Inferior parietal cortex (tissue), 1 donor: ENCODE results near the gene LAMA2.

Source experiments
- DNase-seq: peaks from one replicate; pipeline ENCODE4 v3.0.0-alpha.2; 2016; ENCODE audit errors: extremely low spot score

The LAMA2 gene

DNA sequence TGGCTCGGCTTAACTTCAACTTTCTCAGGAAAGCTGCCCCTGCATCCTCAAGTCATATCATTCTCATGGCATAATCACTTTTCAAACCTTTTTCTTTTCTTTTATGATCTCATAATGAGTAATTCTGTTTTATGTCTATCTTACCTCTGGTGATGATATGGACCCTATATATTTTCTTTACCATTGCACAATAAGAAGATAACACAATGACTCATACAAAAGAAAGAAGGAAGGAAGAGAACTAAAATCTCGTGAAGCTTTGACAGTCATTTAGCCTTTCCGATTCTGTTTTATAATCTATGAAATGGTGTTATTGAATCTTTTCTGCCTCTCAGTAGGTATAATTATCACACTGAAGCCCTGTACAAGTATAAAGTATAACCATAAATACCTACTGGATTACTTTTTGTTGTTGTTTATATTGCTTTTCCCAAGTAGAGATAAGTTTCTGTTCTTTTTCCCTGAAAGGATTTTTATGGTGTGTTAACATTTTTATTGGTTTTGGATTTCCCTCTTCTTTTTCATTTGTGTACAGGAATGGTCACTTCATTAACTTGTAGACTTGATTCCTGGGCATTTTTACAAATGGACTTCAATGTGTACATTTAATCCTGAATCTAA, 300.9 kb downstream of the LAMA2 start:
- DNase-seq = no peak

DNA sequence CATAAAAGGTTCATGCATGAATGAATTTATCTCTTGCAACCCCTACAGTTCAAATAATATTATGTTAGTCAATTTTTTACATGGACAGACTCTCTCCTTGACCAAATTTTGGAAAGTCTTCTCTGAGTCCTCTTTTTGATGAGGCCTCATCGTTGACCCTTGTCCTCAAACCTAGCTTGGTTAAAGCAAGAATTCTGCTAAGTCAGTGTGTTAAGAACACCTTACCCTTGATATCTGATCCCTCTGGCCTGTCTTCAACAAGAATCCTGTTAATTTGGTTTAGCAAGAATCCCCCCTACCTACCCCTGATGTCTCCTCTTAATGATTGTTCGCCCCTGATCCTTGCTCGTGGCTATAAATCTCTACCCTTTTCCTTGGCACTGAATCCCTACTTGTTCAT, 301.4 kb downstream of the LAMA2 start:
- no peak for DNase-seq

DNA sequence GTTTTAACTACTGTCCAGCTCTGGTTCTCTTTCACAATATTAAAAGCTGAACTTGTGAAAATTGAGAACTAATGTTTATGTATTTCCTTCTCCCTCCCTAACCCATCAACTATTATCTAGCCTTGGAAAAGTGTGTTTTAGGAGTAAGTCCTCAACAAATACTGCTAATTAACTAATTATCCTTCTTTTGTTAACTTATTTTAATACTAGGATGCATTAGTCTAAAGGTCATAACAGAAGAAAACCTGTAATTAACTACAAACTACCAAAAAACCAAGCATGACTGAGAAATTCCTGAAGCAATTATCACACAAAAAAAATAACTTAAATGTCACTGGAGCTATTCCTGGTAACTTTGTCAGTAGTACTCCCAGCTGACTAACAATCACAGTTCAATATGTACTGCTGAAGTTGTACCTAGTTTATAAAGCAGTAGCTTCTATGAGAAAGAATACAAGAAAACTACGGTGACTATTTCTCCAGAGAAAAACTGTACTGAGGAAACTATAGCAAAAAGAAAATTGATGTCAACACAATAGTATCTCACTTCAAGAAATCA, 301.9 kb downstream of the LAMA2 start:
- DNase-seq = no peak

DNA sequence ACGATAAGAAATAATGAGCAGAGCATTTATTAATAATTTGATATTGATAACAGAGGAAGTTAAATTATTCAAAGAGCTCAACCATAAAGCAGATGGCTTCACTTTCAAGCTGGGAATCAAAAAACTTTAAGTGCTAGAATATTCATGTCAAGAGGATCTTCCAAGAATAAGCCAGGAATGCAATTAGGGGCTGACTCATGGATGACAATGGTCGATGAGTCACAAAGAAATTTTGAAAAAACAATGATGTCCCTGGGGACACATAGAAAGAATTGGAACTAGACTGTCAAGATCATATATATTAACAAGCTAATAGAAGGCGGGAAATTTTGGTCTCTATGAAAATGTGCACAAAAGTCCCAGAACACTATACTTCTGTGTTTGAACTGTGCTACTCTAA, 304.1 kb downstream of the LAMA2 start:
- no peak for DNase-seq

DNA sequence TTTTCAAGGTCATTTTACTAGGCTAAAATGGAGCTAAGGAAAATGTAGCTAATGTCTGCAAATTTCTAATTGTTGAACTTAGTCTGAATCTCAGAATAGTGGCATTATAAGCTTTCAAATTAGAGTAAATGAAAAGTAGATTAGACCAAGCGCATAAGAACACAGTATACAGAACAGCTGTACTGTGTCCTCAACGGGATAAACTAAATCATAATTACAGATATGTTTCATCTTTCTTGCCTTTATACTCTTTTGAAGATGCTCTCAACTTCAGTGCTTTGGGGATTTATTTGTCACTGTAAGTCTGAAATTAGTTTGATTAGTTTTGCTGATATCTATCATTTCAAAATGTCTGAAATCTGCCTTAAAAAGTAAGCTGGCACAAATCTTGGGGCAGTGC, 305.4 kb downstream of the LAMA2 start:
- no peak for DNase-seq

DNA sequence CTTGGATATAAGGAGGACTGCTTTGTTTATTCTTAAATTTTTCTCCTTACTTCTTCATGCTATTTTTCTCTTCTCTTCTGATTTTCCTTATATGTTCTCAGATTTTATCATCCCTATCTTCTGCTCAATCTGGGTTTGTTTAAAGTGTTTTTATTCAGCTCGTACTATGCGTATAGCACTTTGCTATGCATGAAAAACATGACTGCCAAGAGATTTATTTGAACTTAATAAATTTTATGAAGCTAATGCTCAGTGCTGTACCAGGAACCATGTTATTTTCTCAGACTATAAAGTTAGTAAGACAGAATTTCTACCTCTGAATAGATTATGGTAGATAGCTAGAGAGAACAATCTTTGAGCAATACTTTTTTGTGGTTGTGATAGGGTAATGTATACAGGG, 305.9 kb downstream of the LAMA2 start:
- no peak for DNase-seq

DNA sequence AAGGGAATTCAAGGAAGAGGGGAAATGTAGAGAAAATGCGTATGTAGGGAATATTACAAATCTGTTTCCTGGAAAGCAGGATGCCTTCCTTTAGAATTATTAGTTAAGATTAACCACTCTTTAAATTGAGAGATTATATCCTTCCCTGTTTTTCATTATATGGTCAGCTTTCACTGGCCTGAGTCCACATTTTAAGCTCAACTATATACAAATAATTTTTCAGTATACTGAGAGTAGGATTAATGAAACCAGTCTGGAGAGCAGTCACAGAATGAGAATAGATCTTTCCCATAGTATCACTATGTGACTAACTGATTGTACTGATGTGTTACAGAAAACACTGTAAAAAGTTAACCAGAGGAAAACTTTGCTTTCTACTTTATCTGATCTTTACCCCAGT, 306.3 kb downstream of the LAMA2 start:
- DNase-seq = no peak

DNA sequence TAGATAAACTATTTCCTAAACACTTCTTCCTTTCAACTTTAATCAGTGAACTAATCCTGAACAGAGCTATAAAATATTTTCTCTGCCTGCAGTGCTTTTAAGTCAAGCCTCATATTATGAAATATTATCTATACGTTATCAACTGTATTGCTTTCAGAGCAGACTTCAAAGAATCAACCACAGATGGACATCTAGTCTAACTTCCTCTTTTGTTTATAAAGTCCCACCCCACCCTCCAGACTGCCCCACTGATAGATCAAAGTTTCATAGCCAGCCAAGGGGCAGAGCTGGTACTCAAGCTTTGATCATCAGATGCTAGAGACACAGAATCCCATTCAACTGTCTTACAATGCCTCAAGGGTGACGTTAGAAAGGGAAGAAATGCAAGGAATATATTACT, 308.3 kb downstream of the LAMA2 start:
- no peak for DNase-seq

DNA sequence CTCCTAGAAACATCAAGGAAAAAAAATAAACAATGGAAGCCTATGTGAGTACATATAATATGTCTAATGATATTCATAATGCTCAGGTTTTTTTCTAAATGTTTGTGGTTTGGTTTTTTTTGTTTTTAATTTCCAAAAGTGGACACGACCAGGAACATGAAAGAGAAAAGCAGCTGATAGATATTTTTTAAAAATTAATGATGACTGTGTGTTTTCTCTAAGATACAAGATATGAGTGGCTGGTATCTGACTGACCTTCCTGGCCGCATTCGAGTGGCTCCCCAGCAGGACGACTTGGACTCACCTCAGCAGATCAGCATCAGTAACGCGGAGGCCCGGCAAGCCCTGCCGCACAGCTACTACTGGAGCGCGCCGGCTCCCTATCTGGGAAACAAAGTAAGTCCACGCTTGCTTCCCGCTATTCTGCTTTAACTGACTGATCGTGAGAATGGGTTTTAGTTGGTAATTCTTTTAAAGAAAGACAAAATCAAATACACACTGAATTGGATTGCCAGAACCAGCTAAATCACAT, 309.6 kb downstream of the LAMA2 start:
- no peak for DNase-seq

DNA sequence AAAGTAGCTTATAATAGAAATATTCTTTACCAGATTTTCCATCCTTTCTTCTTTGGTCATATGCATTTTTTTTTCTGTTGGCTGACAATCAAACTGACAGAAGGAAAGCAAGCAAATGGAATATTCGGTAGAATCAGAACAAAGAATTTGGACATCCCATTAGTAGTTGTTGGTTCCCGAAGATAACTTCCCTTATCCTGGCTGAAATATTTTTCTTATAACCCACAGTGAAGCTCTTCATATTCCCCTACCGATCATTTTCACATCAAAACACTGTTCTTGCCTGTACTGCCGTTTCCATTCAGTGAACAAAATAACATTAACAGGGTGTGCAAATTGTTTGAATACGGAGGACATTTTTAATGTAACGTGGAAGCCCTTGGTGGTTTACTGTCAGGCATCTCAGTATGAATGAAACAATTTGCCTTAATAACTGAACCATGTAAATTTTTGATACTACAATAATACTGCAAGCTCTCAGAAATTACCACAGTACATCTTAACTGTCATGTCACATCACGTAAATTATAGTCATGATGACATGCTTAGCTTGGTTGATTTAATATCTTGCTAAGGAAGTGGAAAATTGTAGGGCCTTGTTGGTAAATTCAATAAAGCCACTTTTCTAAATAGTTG, 311.5 kb downstream of the LAMA2 start:
- DNase-seq = no peak

DNA sequence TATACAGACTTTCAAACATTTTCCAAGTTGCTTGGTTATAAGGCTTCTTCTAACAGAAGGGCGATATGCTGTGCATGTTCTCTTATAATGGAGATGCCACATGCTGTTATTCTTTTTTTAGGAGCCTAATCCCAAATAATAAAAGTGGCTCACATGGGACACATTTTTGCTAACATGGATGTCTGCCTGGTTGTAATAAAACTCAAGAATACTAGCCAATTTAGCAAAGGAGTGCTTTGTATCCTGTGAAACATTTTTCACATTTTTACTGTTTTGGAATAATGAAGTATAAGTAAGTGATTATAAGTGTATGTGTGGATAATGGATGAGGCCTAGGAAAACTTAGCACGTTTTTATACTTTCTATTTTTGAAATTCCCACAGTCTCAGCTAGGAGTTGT, 312.2 kb downstream of the LAMA2 start:
- DNase-seq = no peak

DNA sequence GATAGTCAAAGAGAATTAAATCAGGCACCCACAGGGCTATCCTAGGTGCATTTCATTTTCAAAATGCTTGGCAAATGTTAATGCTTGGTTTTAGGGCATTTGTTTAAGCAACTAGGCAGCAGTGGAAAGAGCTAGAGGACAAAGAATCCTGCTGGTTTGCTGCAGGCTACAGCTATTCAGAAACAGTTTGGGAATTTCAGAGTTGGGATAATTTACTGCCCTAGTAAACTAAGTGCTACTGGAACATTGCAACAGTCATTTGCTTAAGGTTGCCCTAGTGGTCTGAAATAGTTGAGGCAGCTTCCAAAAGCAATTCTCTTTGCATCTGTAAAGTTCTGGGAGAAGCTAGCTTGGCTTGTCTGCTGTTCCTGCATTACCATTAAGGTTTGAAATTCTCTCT, 312.7 kb downstream of the LAMA2 start:
- no peak for DNase-seq

DNA sequence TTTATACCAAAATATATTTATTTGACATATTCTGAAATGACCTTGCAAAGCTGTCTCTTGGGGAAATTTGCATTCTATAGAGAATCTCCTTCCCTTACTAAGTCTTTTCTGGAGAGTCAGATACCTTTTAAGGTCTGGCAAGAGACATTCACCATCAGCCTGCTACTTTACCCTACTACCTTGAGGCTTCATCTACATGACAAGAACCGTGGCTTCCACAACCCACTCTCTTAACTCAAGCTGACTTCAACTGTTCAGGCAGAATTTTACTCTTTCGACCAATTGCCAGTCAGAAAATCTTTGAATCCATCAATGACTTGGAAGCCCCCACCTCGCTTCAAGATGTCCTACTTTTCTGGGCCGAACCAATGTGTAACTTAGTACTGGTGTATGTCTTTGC, 314.2 kb downstream of the LAMA2 start:
- DNase-seq = no peak

DNA sequence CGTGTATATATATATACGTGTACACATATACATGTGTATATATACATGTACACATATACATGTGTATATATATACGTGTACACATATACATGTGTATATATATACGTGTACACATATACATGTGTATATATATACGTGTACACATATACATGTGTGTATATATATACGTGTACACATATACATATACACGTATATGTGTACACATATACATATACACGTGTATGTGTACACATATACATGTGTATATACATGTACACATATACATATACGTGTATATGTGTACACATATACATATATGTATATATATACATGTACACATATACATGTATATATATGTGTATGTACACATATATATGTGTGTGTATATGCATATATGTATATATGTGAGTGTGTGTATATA, 317.2 kb downstream of the LAMA2 start:
- no peak for DNase-seq

DNA sequence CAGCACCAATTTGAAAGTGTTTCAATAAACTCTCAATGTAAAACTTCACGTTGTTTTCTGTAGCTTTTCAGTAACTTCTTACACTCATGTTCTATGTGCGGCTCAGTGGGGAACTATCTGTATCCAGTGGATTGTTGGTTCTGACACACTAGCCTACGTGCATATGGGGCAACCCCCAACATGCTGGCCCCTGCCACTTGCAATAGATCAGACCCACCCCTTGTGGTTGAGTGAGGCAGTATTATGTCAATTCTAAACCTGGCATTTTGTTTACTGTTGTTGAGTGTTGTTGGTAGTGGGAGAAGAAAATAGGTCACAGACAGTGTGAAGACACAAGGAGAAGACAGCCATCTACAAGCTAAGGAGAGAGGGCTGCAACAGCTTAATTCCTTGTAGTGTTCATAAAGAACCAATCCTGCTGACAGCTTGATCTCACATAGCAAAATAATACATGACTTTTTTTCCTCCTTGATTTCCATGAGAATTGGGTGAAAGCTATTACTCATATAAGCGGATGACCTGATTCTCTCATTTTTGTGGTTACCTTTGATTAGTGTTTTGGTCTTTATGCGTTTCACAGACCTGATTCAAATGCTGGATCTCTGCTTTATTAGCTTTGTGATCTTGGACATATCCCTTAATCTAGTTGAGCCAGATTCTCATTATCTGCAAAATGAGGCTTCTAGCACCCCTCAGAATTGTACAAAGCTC, 320.4 kb downstream of the LAMA2 start:
- DNase-seq = no peak

DNA sequence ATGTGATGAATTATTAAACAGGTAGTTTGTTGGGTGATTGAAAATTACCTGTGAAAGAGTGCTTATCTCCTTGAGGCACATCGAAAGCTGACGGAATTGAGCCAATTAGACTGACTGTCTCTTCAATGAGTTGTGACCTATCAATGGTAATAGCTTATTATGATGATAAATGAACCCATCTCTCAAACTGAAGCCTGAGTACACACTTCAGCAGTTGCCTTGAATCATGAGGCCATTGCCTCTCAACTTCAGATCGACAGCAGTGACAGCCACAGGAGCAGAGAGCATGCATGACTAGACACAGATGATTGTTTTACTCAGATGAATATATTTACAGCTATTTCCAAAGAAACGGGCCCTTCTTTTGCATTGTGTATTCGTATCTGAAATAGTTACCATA, 323.9 kb downstream of the LAMA2 start:
- no peak for DNase-seq

DNA sequence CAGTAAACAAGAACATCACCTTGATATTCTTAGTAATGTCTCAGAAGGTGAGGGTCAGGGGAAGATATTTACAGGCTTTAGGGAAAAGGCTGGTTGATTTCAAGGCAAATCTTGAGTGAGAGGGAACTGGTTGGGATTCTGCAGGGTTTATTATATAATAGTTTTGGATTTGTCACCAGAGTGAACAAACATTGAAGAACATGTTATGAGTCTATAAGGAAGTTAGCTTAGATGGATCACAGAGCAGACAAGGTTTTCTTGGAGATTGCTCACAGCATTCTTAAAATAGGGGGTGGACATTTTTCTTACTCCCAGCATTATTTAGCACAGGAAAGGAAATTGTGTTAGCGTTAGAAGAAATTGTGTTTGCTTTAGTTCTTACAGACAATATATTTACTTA, 324.9 kb downstream of the LAMA2 start:
- no peak for DNase-seq

DNA sequence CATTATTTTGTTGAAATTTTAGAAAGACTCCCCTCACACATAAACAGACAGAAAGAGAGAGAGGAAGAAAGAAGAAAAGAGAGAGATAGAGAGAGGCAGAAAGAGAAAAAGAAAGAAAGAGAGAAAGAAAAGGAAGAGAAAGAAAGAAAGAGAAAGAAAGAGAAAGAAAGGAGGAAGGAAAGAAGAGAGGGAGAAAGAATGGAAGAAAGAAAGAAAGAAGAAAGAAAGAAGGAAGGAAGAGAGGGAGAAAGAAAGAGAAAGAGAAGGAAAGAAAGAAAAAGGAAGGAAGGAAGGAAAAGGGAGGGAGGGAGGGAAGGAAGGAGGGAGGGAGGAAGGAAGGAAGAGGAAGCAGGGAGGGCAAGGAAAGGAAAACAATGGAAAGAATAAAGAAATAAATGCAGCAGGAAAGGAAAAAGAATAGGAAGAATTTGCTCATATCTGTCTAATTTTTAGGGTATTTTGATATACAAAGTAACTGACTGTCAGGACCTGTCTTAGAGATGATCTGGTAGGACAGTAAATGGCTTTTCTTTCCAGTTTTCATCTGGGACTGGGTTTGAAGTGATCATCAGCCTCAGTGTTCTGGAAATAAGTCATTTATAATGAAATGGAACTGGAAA, 325.6 kb downstream of the LAMA2 start:
- no peak for DNase-seq

DNA sequence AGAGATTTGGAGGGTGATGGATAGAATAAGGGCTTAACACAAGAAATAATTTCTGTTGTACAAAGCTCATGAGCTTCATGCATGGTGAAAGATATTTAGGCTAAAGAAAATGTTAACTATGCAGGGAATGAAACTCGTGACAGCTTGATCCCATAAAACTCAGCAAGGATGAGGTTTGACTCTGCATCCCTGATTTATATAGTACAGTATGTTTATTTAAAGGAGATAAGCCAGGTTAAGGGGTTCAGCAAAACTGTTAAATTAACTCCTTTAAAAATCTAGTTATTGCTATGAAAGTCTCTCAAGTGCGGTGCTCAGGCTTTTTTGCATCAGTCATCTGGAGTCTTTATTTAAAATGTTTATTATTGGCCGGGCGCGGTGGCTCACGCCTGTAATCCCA, 326.4 kb downstream of the LAMA2 start:
- DNase-seq = no peak

DNA sequence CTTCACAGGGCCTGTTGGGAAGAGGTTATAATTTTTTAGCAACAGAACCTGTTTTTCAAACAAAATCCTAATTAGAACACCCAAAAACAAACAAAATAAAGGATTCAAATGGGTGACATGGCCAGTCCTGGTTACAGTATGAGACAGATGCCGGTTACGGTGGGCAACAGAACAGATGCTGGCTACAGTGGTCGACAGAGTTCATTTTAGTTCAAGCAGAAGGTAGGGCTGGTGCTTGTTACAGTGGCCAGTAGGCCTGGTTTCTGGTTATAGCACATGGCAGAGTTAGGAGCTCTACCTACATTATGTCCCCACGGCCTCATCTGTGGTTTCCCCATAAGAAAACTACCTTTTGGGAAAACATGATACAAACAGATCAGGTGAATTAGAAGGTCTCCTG, 327.7 kb downstream of the LAMA2 start:
- no peak for DNase-seq

DNA sequence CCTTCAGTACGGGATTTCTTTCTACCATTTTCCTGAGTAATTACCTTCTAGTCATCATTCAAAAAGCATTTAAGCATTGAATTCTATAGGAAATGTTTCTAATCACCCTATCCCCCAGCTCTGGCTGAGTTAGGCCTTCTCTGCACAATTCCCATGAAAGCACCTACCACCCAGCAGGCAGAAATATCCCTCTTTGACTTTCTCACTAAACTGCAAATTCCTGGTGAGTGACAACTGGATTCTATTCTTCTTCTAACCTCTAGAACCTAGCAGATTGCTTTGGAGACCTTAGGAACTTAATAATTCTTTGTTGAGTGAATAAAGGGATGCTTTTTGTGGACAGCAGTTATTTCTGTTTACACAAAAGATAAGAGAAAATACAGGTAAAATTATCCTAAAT, 328.7 kb downstream of the LAMA2 start:
- no peak for DNase-seq

DNA sequence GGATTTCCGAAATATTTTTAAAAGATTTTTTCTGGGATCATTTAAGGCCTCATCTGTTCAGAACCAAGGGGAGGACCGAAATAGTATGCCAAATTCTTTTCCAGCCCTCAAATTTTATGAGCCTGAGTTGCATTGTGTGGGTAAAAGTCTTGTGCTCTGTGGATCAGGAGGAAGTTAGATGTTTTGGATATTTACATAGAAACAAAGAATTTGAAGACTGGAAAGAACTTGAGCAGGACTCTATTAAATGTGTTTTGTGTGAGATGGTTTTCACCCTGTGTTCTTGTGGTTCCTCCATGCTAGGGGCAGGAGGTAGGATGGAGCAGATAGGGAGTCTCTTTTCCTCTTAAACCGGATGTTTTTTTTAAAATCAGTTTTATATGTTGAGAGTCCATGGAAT, 329.1 kb downstream of the LAMA2 start:
- DNase-seq = no peak
